ENCODE measurements around the gene MAP4K4.
"Not testable (repeated sequence)": the region's sequence is repeated elsewhere in the genome, so short reads cannot be mapped to it uniquely, and the experiment has no call there.

DNA sequence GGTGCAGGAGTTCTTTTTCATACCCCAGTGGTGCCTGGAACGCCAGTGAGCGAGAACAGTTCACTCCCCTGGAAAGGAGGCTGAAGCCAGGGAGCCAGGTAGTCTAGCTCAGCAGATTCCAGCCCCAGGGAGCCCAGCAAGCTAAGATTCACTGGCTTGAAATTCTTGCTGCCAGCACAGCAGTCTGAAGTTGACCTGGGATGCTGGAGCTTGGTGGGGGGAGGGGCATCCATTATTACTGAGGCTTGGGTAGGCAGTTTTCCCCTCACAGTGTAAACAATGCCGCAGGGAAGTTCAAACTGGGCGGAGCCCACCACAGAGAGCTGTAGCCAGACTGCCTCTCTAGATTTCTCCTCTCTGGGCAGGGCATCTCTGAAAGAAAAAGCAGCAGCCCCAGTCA lies 238.3 kb downstream of the MAP4K4 start:
- TF ChIP-seq, protein P1, sequence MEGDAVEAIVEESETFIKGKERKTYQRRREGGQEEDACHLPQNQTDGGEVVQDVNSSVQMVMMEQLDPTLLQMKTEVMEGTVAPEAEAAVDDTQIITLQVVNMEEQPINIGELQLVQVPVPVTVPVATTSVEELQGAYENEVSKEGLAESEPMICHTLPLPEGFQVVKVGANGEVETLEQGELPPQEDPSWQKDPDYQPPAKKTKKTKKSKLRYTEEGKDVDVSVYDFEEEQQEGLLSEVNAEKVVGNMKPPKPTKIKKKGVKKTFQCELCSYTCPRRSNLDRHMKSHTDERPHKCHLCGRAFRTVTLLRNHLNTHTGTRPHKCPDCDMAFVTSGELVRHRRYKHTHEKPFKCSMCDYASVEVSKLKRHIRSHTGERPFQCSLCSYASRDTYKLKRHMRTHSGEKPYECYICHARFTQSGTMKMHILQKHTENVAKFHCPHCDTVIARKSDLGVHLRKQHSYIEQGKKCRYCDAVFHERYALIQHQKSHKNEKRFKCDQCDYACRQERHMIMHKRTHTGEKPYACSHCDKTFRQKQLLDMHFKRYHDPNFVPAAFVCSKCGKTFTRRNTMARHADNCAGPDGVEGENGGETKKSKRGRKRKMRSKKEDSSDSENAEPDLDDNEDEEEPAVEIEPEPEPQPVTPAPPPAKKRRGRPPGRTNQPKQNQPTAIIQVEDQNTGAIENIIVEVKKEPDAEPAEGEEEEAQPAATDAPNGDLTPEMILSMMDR (IDR thresholded peaks at IDR 0.05; ENCODE audit: low read depth, low read length), result not testable (repeated sequence)
- not testable (repeated sequence) for TF ChIP-seq EZH2phosphoT487 (IDR thresholded peaks at IDR 0.05; ENCODE audit: low read depth)
